Mesothelial cell of epicardium (in vitro differentiated cells): ENCODE measurements around the gene LBHD1. TPM values are rescaled to one million over a fixed set of nuclear protein-coding genes. Genes with fewer than 3 reads are reported as not detected.
A peak's percentile ranks its signal among the peaks of the same experiment; 100 is the strongest.

Experiments
- DNase-seq, 2 experiments: peaks; one replicate each; pipeline ENCODE4 v3.0.0; 2021; ENCODE audit warnings: low spot score in 2 of 2; ENCODE audit not compliant: unreplicated experiment in 2 of 2
- H3K27ac Mint-ChIP-seq: 2 replicates; pipeline ENCODE4 v1.8.0; 2021; ENCODE audit warnings: mixed read lengths
- H3K27me3 Mint-ChIP-seq: 2 replicates; pipeline ENCODE4 v1.8.0; 2021; ENCODE audit warnings: low read depth, mixed read lengths
- H3K36me3 Mint-ChIP-seq: 2 replicates; pipeline ENCODE4 v1.8.0; 2021; ENCODE audit warnings: mixed read lengths
- H3K4me1 Mint-ChIP-seq: 2 replicates; pipeline ENCODE4 v1.8.0; 2021; ENCODE audit warnings: mixed read lengths
- H3K4me3 Mint-ChIP-seq: 2 replicates; pipeline ENCODE4 v1.8.0; 2021; ENCODE audit warnings: mild to moderate bottlenecking, moderate library complexity, mixed read lengths
- H3K9me3 Mint-ChIP-seq: 2 replicates; pipeline ENCODE4 v1.8.0; 2021; ENCODE audit warnings: mixed read lengths
- CTCF ChIP-seq: fragments of 200-600 bp; sonication (generic); IDR thresholded peaks from one replicate; pipeline ENCODE4 v1.5.0; 2021; ENCODE audit warnings: antibody characterized with exemption; ENCODE audit not compliant: unreplicated experiment
- total RNA-seq: library from RNA; stranded (reverse); gene quantifications from 3 replicates; pipeline ENCODE4 v1.2.1, GENCODE V29; 2021

Gene LBHD1
- 8.3 to 11.6 TPM (median 9.8 TPM) in 3 replicates for total RNA-seq

GRCh38 chr11:62671608-62672389 is at the start of gene LBHD1, which contains the start of gene UQCC3:
Gene LBHD1 (minus strand): TSS chr11:62672267. CDS start chr11:62670031, 2,236 bp downstream.
Gene UQCC3 (plus strand): TSS chr11:62671673. CDS start chr11:62671746, 73 bp downstream.
- peak within 1 kb of the TSS; percentile 99 for H3K27ac Mint-ChIP-seq
- peak; percentile 57 to 79 for DNase-seq
- no peaks in the 10 kb centered on the region for H3K9me3 Mint-ChIP-seq
- H3K27me3 Mint-ChIP-seq, result no peaks in the 10 kb centered on the region
- peaks cover 23% of the 10 kb centered on the region for H3K4me1 Mint-ChIP-seq
- no peak for TF ChIP-seq CTCF
- peak within 1 kb of the TSS; percentile 100 for H3K4me3 Mint-ChIP-seq
- peaks cover 10% of the 10 kb centered on the region for H3K36me3 Mint-ChIP-seq

- DNase-seq, result no peak
- H3K27ac Mint-ChIP-seq, result no peak overlapping the region
- H3K36me3 Mint-ChIP-seq, result peaks cover 56% of the 10 kb centered on the region
Measured at GRCh38 chr11:62719302-62719978, 47.4 kb upstream of the LBHD1 start.

GRCh38 chr11:62716816-62717215 is 44.7 kb upstream of the LBHD1 start:
- Mint-ChIP-seq H3K4me1 (peaks cover under 1% of the 10 kb centered on the region), H3K4me3 (no peak overlapping the region), H3K27ac (no peak overlapping the region), H3K27me3 (no peaks in the 10 kb centered on the region), H3K9me3 (no peaks in the 10 kb centered on the region), H3K36me3 (peaks cover 51% of the 10 kb centered on the region)
- TF ChIP-seq CTCF, result no peak
- DNase-seq, result no peak

More at GRCh38 chr11:62719302-62719978, 47.4 kb upstream of the LBHD1 start:
- no peak overlapping the region for H3K4me3 Mint-ChIP-seq
- TF ChIP-seq CTCF, result no peak
- no peaks in the 10 kb centered on the region for H3K9me3 Mint-ChIP-seq
- peaks cover 15% of the 10 kb centered on the region for H3K4me1 Mint-ChIP-seq
- H3K27me3 Mint-ChIP-seq, result no peaks in the 10 kb centered on the region

GRCh38 chr11:62716206-62716605 is 44.1 kb upstream of the LBHD1 start:
- Mint-ChIP-seq H3K4me1 (no peaks in the 10 kb centered on the region), H3K4me3 (no peak overlapping the region), H3K36me3 (peaks cover 45% of the 10 kb centered on the region), H3K9me3 (no peaks in the 10 kb centered on the region), H3K27me3 (no peaks in the 10 kb centered on the region), H3K27ac (no peak overlapping the region)
- TF ChIP-seq CTCF, result no peak
- no peak for DNase-seq

- no peak for TF ChIP-seq CTCF
- H3K9me3 Mint-ChIP-seq, result no peaks in the 10 kb centered on the region
- no peaks in the 10 kb centered on the region for H3K4me1 Mint-ChIP-seq
- H3K4me3 Mint-ChIP-seq, result no peak overlapping the region
- no peaks in the 10 kb centered on the region for H3K27me3 Mint-ChIP-seq
- no peak overlapping the region for H3K27ac Mint-ChIP-seq
- DNase-seq, result no peak
- H3K36me3 Mint-ChIP-seq, result peaks cover 45% of the 10 kb centered on the region
Measured at GRCh38 chr11:62715150-62716130, 43.4 kb upstream of the LBHD1 start.
